HepG2 (cell line): Measurements from ENCODE around the gene CAPRIN1. TPM values are rescaled to one million over a fixed set of nuclear protein-coding genes. Genes with fewer than 3 reads are reported as not detected.

Experiments
- ATAC-seq: fragments of 200-7000 bp; cut with Tn5 transposase; 3 replicates; pipeline ENCODE4 v1.9.1; 2020; ENCODE audit warnings: mild to moderate bottlenecking, moderate library complexity
- BruUV-seq: library from RNA; stranded (reverse); fragments of 400-500 nt; replicated peaks from 2 replicates; lab custom pipeline; 2021; lab: Mats Ljungman, UMichigan
- CTCF ChIA-PET: fragments of 300-600 bp; formaldehyde crosslinking; extraction: SDS; loops from one replicate; lab custom pipeline; 2021; ENCODE audit warnings: low total read pairs, inconsistent platforms, low intra/inter-chr PET ratio; lab: Yijun Ruan, JAX
- POLR2A ChIA-PET: fragments of 350-600 bp; sonication (Branson Sonifier 250); formaldehyde crosslinking; loops from one replicate; lab custom pipeline; 2020; ENCODE audit warnings: antibody characterized with exemption, inconsistent platforms; lab: Yijun Ruan, JAX
- DNase-seq: peaks from one replicate; pipeline ENCODE4 v3.0.0-alpha.2; 2015; ENCODE audit warnings: low spot score
- FAIRE-seq: peaks from 3 replicates; lab custom pipeline; 2011; peaks lifted over from hg19 to GRCh38; lab: Jason Lieb, UNC
- H2AFZ ChIP-seq: one replicate; pipeline ENCODE4 v1.6.1; 2011; ENCODE audit warnings: low read length, inconsistent platforms
- H3K27ac ChIP-seq: fragments of 300-600 bp; 3 replicates; pipeline ENCODE4 v1.8.0; 2011; ENCODE audit warnings: mixed run types, mild to moderate bottlenecking, mixed read lengths, low read length, inconsistent platforms; ENCODE audit not compliant: insufficient read depth; ENCODE audit errors: extremely low read length
- H3K27me3 ChIP-seq, 2 experiments: fragments of 200-600 bp in 1 of 2; 2 replicates in 1 of 2; 3 replicates in 1 of 2; pipeline versions ENCODE4 v1.6.0 to v1.8.0; 2011; ENCODE audit warnings: low read length in 2 of 2, mild to moderate bottlenecking in 2 of 2, moderate library complexity in 2 of 2, inconsistent platforms in 1 of 2; ENCODE audit not compliant: insufficient read depth in 2 of 2, control insufficient read depth in 1 of 2
- H3K36me3 ChIP-seq, 2 experiments: fragments of 200-600 bp in 1 of 2; replicated peaks in 1 of 2; 2 replicates in 1 of 2; 3 replicates in 1 of 2; pipeline versions ENCODE4 v1.5.1 to v1.8.0; 2011; ENCODE audit warnings: low read length in 2 of 2, inconsistent platforms in 1 of 2; ENCODE audit not compliant: insufficient read depth in 2 of 2, control insufficient read depth in 1 of 2
- H3K4me1 ChIP-seq: 2 replicates; pipeline ENCODE4 v1.5.1; 2012; ENCODE audit warnings: low read length, inconsistent platforms; ENCODE audit not compliant: insufficient read depth
- H3K4me2 ChIP-seq: 2 replicates; pipeline ENCODE4 v1.6.0; 2011; ENCODE audit warnings: low read depth, low read length, inconsistent platforms
- H3K4me3 ChIP-seq, 3 experiments: fragments of 200-600 bp in 1 of 3; sonication (generic), shearing (Covaris generic) in 1 of 3; replicated peaks in 1 of 3; 2 replicates each; pipeline ENCODE4 v1.5.1; 2011 to 2016; ENCODE audit warnings: low read length in 3 of 3, inconsistent platforms in 2 of 3, low read depth in 2 of 3, mild to moderate bottlenecking in 2 of 3, control low read depth in 1 of 3, mixed read lengths in 1 of 3; ENCODE audit not compliant: insufficient read depth in 1 of 3
- H3K79me2 ChIP-seq: one replicate; pipeline ENCODE4 v1.6.1; 2011; ENCODE audit warnings: low read length, inconsistent platforms; ENCODE audit not compliant: insufficient read depth
- H3K9ac ChIP-seq: 2 replicates; pipeline ENCODE4 v1.6.0; 2011; ENCODE audit warnings: mild to moderate bottlenecking, low read depth, low read length, inconsistent platforms; ENCODE audit not compliant: insufficient read depth
- H3K9me3 ChIP-seq: 2 replicates; pipeline ENCODE4 v1.5.1; 2012; ENCODE audit warnings: mild to moderate bottlenecking, low read length
- H4K20me1 ChIP-seq: 2 replicates; pipeline ENCODE4 v1.6.0; 2011; ENCODE audit warnings: inconsistent platforms, mild to moderate bottlenecking, low read length, moderate library complexity; ENCODE audit not compliant: insufficient read depth
- CENPX ChIP-seq: sonication (generic); formaldehyde crosslinking; IDR thresholded peaks from 2 replicates; pipeline ENCODE4 v1.9.0; 2021; ENCODE audit warnings: mild to moderate bottlenecking, missing genetic modification reagents, moderate library complexity
- FOXJ3 ChIP-seq: sonication (generic); formaldehyde crosslinking; IDR thresholded peaks from 2 replicates; pipeline ENCODE4 v1.4.0; 2020; ENCODE audit warnings: missing genetic modification reagents, mild to moderate bottlenecking, borderline replicate concordance
- HOXA3 ChIP-seq: sonication (generic); formaldehyde crosslinking; IDR thresholded peaks from 2 replicates; pipeline ENCODE4 v1.5.0; 2020; ENCODE audit warnings: missing genetic modification reagents
- KLF6 ChIP-seq: IDR thresholded peaks from 2 replicates; pipeline ENCODE4 v1.8.0; 2016; ENCODE audit warnings: missing biosample characterization, missing genetic modification reagents
- NAIF1 ChIP-seq: sonication (generic); formaldehyde crosslinking; IDR thresholded peaks from 2 replicates; pipeline ENCODE4 v1.5.0; 2020; ENCODE audit warnings: mild to moderate bottlenecking, missing genetic modification reagents, borderline replicate concordance
- NR3C1 ChIP-seq: sonication (generic); formaldehyde crosslinking; IDR thresholded peaks from 2 replicates; pipeline ENCODE4 v1.4.0; 2020; ENCODE audit warnings: missing genetic modification reagents
- SP2 ChIP-seq: sonication (generic); formaldehyde crosslinking; IDR thresholded peaks from 2 replicates; pipeline ENCODE4 v1.5.1; 2020; ENCODE audit warnings: mild to moderate bottlenecking, missing genetic modification reagents
- ZFP82 ChIP-seq: sonication (generic); formaldehyde crosslinking; IDR thresholded peaks from 2 replicates; pipeline ENCODE4 v1.5.1; 2020; ENCODE audit warnings: mild to moderate bottlenecking, missing genetic modification reagents, borderline replicate concordance
- ZNF263 ChIP-seq: sonication (generic); formaldehyde crosslinking; IDR thresholded peaks from 2 replicates; pipeline ENCODE4 v1.4.0; 2020; ENCODE audit warnings: missing genetic modification reagents
- ZNF30 ChIP-seq: sonication (generic); formaldehyde crosslinking; IDR thresholded peaks from 2 replicates; pipeline ENCODE4 v1.5.0; 2020; ENCODE audit warnings: mild to moderate bottlenecking, missing genetic modification reagents
- ZNF331 ChIP-seq: sonication (generic); formaldehyde crosslinking; IDR thresholded peaks from 2 replicates; pipeline ENCODE4 v1.4.0; 2020; ENCODE audit warnings: missing genetic modification reagents
- ZNF577 ChIP-seq: sonication (generic); formaldehyde crosslinking; IDR thresholded peaks from 2 replicates; pipeline ENCODE4 v1.4.0; 2020; ENCODE audit warnings: mild to moderate bottlenecking, low read depth, missing genetic modification reagents, borderline replicate concordance
- ZNF746 ChIP-seq: sonication (generic); formaldehyde crosslinking; IDR thresholded peaks from 2 replicates; pipeline ENCODE4 v1.8.0; 2022; ENCODE audit warnings: mild to moderate bottlenecking, missing genetic modification reagents
- WGBS: methylation state at CpG from one replicate; pipeline ENCODE4 v1.1.6; 2017; ENCODE audit warnings: low lambda C conversion rate; 5-methylcytosine and 5-hydroxymethylcytosine counted together
- in situ Hi-C: cut with HindIII; loops from 2 replicates; pipeline ENCODE4 v1.10.0; 2017; ENCODE audit warnings: low pct_unique_long_range_greater_than_20kb; ENCODE audit not compliant: extremely low pct_ligation_motif_present
- intact Hi-C: fragments of 100-400 bp; cut with micrococcal nuclease; formaldehyde crosslinking; loops from one replicate; pipeline ENCODE4 v1.10.0; 2022; ENCODE audit not compliant: unreplicated experiment
- polyA plus RNA-seq, 8 experiments: library from polyadenylated mRNA; depleted of rRNA in 3 of 8; stranded (reverse) in 7 of 8; unstranded in 1 of 8; fragments of >200 nt; fragmentation: Illumina TruSeq in 4 of 8; extraction: Trizol in 4 of 8; gene quantifications; 2 replicates each; pipeline versions ENCODE4 v1.2.1 to v1.2.3, GENCODE V29; 2011 to 2016; ENCODE audit warnings: low read depth in 4 of 8, missing spikeins in 1 of 8, mixed read lengths in 1 of 8; ENCODE audit not compliant: insufficient read depth in 1 of 8
- total RNA-seq, 5 experiments: library from RNA; depleted of rRNA; stranded (reverse); fragments of >200 nt; fragmentation: Illumina TruSeq; extraction: Trizol; gene quantifications; 2 replicates each; pipeline ENCODE4 v1.2.3, GENCODE V29; 2016; ENCODE audit warnings: low read depth in 1 of 5
- TF ChIP-seq, protein P1 (sequence below): IDR thresholded peaks from 2 replicates; pipeline ENCODE4 v1.6.1; 2016; ENCODE audit warnings: missing compliant biosample characterization, missing genetic modification reagents, borderline replicate concordance
- TF ChIP-seq, protein P2 (sequence below): sonication (generic); formaldehyde crosslinking; IDR thresholded peaks from one replicate; pipeline ENCODE4 v1.5.1; 2020; ENCODE audit warnings: mild to moderate bottlenecking, missing genetic modification reagents; ENCODE audit errors: not compliant biosample characterization
- TF ChIP-seq, protein P3 (sequence below): sonication (generic); formaldehyde crosslinking; IDR thresholded peaks from 2 replicates; pipeline ENCODE4 v1.8.1; 2023; ENCODE audit warnings: mild to moderate bottlenecking, missing genetic modification reagents

Gene CAPRIN1
- total and polyA plus RNA-seq, 2 of the 13 experiments (the other 11 are each of a cell fraction or from before 2014, with no cell fraction given) = 114 to 162 TPM

DNA sequence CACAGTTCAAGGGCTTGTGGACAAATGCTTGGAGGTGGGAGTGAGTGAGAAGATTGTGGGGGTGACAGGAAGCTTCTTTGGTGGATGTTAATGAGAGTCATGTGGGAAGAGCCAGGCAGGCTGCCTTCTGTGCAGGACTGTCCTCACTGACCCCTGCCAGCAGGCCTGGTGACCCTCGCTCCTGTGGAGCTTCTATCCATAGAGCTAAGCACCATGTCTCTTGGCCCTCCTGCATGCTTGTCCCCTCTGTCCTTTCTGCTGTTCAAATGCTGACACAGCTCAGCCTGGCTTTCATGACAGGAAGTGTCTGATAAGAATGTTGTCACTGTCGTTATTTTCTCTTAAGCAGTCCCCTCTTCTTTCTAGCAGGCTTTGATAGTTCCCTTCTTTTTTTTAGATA is 91.5 kb downstream of the CAPRIN1 start:
- no TSS peak for BruUV-seq
- ChIA-PET POLR2A (no interaction called here), CTCF (no interaction called here)
- H3K4me3 ChIP-seq = no peak overlapping the region
- H2AFZ ChIP-seq = no peak overlapping the region
- no peaks in the 10 kb centered on the region for H3K27me3 ChIP-seq
- WGBS = 96% methylated on average over 1 of the region's 2 CpGs
- in situ Hi-C loops (no loop called here), intact Hi-C loops (no loop called here)
- H3K27ac ChIP-seq = no peak overlapping the region
- DNase-seq = no peak
- FAIRE-seq = no peak
- H3K9me3 ChIP-seq = no peaks in the 10 kb centered on the region
- no peak overlapping the region for H3K9ac ChIP-seq
- no peaks in the 10 kb centered on the region for H3K4me1 ChIP-seq
- ATAC-seq = no peak
- no peak overlapping the region for H3K4me2 ChIP-seq
- peaks cover 51 to 93% of the 10 kb centered on the region in 2 experiments; a peak in 4 of 5 replicates for H3K36me3 ChIP-seq
- no peaks in the 10 kb centered on the region for H4K20me1 ChIP-seq
- H3K79me2 ChIP-seq = no peaks in the 10 kb centered on the region
- no peak for TF ChIP-seq ZFP82 (CRISPR knock-in tag)
- no peak for TF ChIP-seq ZNF577 (CRISPR knock-in tag)
- TF ChIP-seq, protein P1, sequence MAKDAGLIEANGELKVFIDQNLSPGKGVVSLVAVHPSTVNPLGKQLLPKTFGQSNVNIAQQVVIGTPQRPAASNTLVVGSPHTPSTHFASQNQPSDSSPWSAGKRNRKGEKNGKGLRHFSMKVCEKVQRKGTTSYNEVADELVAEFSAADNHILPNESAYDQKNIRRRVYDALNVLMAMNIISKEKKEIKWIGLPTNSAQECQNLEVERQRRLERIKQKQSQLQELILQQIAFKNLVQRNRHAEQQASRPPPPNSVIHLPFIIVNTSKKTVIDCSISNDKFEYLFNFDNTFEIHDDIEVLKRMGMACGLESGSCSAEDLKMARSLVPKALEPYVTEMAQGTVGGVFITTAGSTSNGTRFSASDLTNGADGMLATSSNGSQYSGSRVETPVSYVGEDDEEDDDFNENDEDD (CRISPR knock-in tag) = no peak
- TF ChIP-seq, protein P2, sequence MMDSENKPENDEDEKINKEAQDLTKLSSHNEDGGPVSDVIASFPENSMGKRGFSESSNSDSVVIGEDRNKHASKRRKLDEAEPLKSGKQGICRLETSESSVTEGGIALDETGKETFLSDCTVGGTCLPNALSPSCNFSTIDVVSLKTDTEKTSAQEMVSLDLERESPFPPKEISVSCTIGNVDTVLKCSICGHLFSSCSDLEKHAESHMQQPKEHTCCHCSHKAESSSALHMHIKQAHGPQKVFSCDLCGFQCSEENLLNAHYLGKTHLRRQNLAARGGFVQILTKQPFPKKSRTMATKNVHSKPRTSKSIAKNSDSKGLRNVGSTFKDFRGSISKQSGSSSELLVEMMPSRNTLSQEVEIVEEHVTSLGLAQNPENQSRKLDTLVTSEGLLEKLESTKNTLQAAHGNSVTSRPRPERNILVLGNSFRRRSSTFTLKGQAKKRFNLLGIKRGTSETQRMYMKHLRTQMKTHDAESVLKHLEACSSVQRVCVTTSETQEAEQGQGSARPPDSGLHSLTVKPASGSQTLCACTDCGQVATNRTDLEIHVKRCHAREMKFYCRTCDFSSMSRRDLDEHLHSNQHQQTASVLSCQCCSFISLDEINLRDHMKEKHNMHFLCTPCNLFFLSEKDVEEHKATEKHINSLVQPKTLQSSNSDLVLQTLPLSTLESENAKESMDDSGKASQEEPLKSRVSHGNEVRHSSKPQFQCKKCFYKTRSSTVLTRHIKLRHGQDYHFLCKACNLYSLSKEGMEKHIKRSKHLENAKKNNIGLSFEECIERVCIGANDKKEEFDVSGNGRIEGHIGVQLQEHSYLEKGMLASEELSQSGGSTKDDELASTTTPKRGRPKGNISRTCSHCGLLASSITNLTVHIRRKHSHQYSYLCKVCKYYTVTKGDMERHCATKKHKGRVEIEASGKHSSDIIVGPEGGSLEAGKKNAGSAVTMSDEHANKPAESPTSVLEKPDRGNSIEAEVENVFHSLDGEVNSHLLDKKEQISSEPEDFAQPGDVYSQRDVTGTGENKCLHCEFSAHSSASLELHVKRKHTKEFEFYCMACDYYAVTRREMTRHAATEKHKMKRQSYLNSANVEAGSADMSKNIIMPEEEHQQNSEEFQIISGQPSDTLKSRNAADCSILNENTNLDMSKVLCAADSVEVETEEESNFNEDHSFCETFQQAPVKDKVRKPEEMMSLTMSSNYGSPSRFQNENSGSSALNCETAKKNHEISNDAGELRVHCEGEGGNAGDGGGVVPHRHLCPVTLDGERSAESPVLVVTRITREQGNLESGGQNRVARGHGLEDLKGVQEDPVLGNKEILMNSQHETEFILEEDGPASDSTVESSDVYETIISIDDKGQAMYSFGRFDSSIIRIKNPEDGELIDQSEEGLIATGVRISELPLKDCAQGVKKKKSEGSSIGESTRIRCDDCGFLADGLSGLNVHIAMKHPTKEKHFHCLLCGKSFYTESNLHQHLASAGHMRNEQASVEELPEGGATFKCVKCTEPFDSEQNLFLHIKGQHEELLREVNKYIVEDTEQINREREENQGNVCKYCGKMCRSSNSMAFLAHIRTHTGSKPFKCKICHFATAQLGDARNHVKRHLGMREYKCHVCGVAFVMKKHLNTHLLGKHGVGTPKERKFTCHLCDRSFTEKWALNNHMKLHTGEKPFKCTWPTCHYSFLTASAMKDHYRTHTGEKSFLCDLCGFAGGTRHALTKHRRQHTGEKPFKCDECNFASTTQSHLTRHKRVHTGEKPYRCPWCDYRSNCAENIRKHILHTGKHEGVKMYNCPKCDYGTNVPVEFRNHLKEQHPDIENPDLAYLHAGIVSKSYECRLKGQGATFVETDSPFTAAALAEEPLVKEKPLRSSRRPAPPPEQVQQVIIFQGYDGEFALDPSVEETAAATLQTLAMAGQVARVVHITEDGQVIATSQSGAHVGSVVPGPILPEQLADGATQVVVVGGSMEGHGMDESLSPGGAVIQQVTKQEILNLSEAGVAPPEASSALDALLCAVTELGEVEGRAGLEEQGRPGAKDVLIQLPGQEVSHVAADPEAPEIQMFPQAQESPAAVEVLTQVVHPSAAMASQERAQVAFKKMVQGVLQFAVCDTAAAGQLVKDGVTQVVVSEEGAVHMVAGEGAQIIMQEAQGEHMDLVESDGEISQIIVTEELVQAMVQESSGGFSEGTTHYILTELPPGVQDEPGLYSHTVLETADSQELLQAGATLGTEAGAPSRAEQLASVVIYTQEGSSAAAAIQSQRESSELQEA (CRISPR knock-in tag) = no peak
- no peak for TF ChIP-seq NAIF1 (CRISPR knock-in tag)
- no peak for TF ChIP-seq CENPX (CRISPR knock-in tag)
- TF ChIP-seq KLF6 (CRISPR knock-in tag) = no peak
- no peak for TF ChIP-seq ZNF30
- TF ChIP-seq NR3C1 (CRISPR knock-in tag) = no peak
- no peak for TF ChIP-seq ZNF331 (CRISPR knock-in tag)
- TF ChIP-seq HOXA3 (CRISPR knock-in tag) = no peak
- TF ChIP-seq FOXJ3 (CRISPR knock-in tag) = no peak
- TF ChIP-seq ZNF263 (CRISPR knock-in tag) = no peak
- TF ChIP-seq, protein P3, sequence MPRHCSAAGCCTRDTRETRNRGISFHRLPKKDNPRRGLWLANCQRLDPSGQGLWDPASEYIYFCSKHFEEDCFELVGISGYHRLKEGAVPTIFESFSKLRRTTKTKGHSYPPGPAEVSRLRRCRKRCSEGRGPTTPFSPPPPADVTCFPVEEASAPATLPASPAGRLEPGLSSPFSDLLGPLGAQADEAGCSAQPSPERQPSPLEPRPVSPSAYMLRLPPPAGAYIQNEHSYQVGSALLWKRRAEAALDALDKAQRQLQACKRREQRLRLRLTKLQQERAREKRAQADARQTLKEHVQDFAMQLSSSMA (CRISPR knock-in tag) = no peak
- no peak for TF ChIP-seq ZNF746 (CRISPR knock-in tag)
- no peak for TF ChIP-seq SP2
